Smooth muscle cell of trachea (primary cell): ENCODE measurements around the gene MYO19. TPM values are rescaled to one million over a fixed set of nuclear protein-coding genes. Genes with fewer than 3 reads are reported as not detected.

Source experiments
- total RNA-seq: library from RNA; depleted of rRNA; stranded (reverse); fragments of >200 nt; gene quantifications from 2 replicates; pipeline ENCODE4 v1.2.1, GENCODE V29; 2014

The MYO19 gene
- total RNA-seq, result 33.1 and 49.9 TPM in 2 replicates

GRCh38 chr17:36534840-36535668, at the start of gene MYO19, which contains the start of gene PIGW:
TSS of gene MYO19 (minus strand) at chr17:36534868. CDS start at chr17:36532538, 2,330 bp downstream.
TSS of gene PIGW (plus strand) at chr17:36534987. CDS start at chr17:36537102, 2,115 bp downstream.

GRCh38 chr17:36544307-36545076, 9.8 kb upstream of the MYO19 start, which contains the start of gene GGNBP2:
TSS of gene GGNBP2 (plus strand) at chr17:36544919. CDS start at chr17:36545725, 806 bp downstream.

GRCh38 chr17:36486204-36487194, 48.2 kb downstream of the MYO19 start, which contains the start of gene ZNHIT3:
TSS of gene ZNHIT3 (plus strand) at chr17:36486681. CDS start at chr17:36486700, 19 bp downstream.

Other genes with a start within 250 kb of the MYO19 start
- not detected in 2 replicates for gene TBC1D3G, start 211.0 kb downstream of the MYO19 start, total RNA-seq
- gene TBC1D3H, start 146.4 kb downstream of the MYO19 start, total RNA-seq, result not detected in 2 replicates
- gene ZNHIT3, start 48.2 kb downstream of the MYO19 start, total RNA-seq, result 19.7 and 20.4 TPM in 2 replicates
- gene PIGW, start 119 bp upstream of the MYO19 start, total RNA-seq, result 3.0 and 5.8 TPM in 2 replicates
- 51.1 and 73.3 TPM in 2 replicates for gene GGNBP2, start 10.1 kb upstream of the MYO19 start, total RNA-seq
- 6.1 and 7.6 TPM in 2 replicates for gene DHRS11, start 57.0 kb upstream of the MYO19 start, total RNA-seq
- gene MRM1, start 66.7 kb upstream of the MYO19 start, total RNA-seq, result 4.4 and 9.4 TPM in 2 replicates